ENCODE measurements around the gene MPV17L. TPM values are rescaled to one million over a fixed set of nuclear protein-coding genes. Genes with fewer than 3 reads are reported as not detected.
A peak's percentile ranks its signal among the peaks of the same experiment; 100 is the strongest.
"Not testable (repeated sequence)": the region's sequence is repeated elsewhere in the genome, so short reads cannot be mapped to it uniquely, and the experiment has no call there.

MPV17L gene
- total RNA-seq, 2 donors from 2014 or later: 7.9 to 9.7 TPM

DNA sequence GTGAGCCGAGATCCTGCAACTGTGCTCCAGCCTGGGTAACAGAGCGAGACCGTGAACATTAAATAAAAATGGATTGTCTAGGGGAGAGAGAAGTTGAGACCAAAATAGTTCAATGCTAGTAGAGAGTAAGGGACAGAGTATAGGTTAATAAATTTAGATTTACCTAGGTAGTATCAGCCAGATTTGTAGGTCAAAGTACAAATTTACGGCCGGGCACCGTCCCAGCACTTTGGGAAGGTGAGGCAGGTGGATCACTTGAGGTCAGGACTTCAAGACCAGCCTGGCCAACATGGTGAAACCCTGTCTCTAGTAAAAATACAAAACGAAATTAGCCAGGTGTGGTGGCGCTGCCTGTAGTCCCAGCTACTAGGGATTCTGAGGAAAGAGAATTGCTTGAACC lies 26.7 kb downstream of the MPV17L start:
- no peaks in the 10 kb centered on the region for H3K9me3 ChIP-seq
- TF ChIP-seq, protein P1, sequence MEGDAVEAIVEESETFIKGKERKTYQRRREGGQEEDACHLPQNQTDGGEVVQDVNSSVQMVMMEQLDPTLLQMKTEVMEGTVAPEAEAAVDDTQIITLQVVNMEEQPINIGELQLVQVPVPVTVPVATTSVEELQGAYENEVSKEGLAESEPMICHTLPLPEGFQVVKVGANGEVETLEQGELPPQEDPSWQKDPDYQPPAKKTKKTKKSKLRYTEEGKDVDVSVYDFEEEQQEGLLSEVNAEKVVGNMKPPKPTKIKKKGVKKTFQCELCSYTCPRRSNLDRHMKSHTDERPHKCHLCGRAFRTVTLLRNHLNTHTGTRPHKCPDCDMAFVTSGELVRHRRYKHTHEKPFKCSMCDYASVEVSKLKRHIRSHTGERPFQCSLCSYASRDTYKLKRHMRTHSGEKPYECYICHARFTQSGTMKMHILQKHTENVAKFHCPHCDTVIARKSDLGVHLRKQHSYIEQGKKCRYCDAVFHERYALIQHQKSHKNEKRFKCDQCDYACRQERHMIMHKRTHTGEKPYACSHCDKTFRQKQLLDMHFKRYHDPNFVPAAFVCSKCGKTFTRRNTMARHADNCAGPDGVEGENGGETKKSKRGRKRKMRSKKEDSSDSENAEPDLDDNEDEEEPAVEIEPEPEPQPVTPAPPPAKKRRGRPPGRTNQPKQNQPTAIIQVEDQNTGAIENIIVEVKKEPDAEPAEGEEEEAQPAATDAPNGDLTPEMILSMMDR (IDR thresholded peaks at IDR 0.05): no peak
- H3K27ac ChIP-seq: no peak overlapping the region
- no peak overlapping the region for H3K4me3 ChIP-seq
- H3K4me1 ChIP-seq: no peaks in the 10 kb centered on the region
- no peaks in the 10 kb centered on the region for H3K27me3 ChIP-seq
- intact Hi-C loops (cut with DNase I): no loop called here
- DNase-seq: no peak
- H3K9ac ChIP-seq (ENCODE audit: low read depth in 2 of 2, low read length in 2 of 2): no peak overlapping the region
- H3K36me3 ChIP-seq: no peaks in the 10 kb centered on the region

DNA sequence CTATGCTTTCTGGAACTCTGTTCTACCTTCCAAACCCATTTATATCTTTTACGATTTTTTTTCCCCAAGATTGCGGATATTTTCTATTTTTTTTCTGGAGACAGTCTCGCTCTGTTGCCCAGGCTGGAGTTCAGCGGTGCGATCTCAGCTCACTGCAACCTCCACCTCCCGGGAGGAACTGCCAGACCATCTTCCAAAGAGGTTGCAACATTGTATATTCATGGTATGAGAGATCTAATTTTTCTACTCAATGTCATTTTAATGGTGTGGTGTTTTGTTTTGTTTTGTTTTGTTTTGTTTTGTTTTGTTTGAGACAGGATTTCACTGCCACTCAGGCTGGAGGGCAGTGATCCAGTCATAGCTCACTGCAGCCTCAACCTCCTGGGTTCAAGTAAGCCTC lies 30.3 kb downstream of the MPV17L start:
- no peak overlapping the region for H3K27ac ChIP-seq
- intact Hi-C loops (cut with DNase I): no loop called here
- no peak overlapping the region for H3K4me3 ChIP-seq
- no peaks in the 10 kb centered on the region for H3K4me1 ChIP-seq
- H3K27me3 ChIP-seq: no peaks in the 10 kb centered on the region
- no peak for DNase-seq
- no peak overlapping the region for H3K9ac ChIP-seq (ENCODE audit: low read depth in 2 of 2, low read length in 2 of 2)
- TF ChIP-seq, protein P1 (IDR thresholded peaks at IDR 0.05): no peak
- H3K9me3 ChIP-seq: no peaks in the 10 kb centered on the region
- H3K36me3 ChIP-seq: no peaks in the 10 kb centered on the region

DNA sequence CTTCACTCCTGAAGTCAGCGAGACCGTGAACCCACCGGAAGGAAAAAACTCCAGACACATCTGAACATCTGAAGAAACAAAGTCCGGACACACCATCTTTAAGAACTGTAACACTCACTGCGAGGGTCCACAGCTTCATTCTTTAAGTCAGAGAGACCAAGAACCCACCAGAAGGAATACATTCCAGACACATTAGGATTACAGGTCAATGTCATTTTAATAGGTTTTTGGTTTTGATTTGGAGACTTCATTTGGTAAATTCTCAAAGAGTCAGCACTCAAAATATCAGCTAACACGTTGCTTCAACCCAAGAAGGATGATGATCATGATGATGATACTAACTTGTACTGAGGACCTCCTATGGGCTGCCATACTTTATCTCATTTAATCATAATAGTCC lies 31.2 kb downstream of the MPV17L start:
- no peak overlapping the region for H3K4me3 ChIP-seq
- H3K27me3 ChIP-seq: no peaks in the 10 kb centered on the region
- no peaks in the 10 kb centered on the region for H3K36me3 ChIP-seq
- no peak overlapping the region for H3K9ac ChIP-seq (ENCODE audit: low read depth in 2 of 2, low read length in 2 of 2)
- H3K9me3 ChIP-seq: no peaks in the 10 kb centered on the region
- TF ChIP-seq, protein P1 (IDR thresholded peaks at IDR 0.05): no peak
- intact Hi-C loops (cut with DNase I): no loop called here
- no peak overlapping the region for H3K27ac ChIP-seq
- no peaks in the 10 kb centered on the region for H3K4me1 ChIP-seq
- no peak for DNase-seq

DNA sequence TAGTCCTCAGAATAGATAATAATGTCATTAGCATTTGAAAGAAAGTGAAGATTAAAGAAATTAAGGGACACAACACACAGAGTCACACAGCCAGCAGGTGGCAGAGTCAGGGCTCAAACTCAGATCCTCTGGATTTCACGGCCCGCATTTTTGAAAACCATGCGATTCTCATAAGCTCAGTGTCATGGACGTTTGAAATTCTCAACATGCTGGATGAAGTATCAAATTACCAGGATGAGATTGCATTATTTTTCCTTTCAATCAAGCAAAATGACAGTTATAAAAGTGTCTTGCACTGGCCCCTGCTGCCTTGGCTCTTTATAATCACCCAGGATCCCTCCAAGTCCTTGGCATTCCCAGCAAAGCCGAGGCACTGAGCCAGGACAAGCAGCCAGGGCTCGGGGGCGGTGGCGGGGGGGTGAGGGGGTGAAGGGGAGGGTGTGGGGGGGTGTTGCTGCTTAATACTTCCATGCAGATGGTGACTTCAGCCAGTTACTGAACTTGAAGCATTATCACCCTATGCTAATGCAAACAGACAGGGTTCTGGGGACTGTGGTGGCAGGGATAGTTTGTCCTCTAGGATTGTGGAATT lies 32.2 kb downstream of the MPV17L start:
- Histone ChIP-seq H3K27me3 (no peaks in the 10 kb centered on the region), H3K9ac (ENCODE audit: low read depth in 2 of 2, low read length in 2 of 2) (no peak overlapping the region), H3K4me1 (no peaks in the 10 kb centered on the region), H3K9me3 (no peaks in the 10 kb centered on the region), H3K36me3 (no peaks in the 10 kb centered on the region), H3K27ac (no peak overlapping the region), H3K4me3 (no peak overlapping the region)
- intact Hi-C loops (cut with DNase I): no loop called here
- DNase-seq: peak; percentile 57
- TF ChIP-seq, protein P1 (IDR thresholded peaks at IDR 0.05): peak; percentile 47

DNA sequence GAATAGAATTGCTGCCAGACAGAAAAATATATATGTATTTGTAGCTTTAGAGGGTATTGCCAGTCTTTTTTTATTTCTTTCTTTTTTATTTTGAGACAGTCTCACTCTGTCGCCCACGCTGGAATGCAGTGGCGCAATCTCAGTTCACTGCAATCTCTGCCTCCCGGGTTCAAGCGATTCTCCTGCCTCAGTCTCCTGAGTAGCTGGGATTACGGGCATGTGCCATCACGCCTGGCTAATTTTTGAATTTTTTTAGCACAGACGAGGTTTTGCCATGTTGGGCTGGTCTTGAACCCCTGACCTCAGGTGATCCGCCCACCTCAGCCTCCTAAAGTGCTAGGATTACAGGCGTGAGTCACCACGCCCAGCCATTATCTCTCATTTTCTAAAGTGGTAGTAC lies 35.3 kb downstream of the MPV17L start:
- H3K27ac ChIP-seq; intact Hi-C loops (cut with DNase I); H3K9me3 ChIP-seq; H3K9ac ChIP-seq (ENCODE audit: low read depth in 2 of 2, low read length in 2 of 2); H3K4me1 ChIP-seq; DNase-seq; H3K4me3 ChIP-seq; H3K36me3 ChIP-seq: not testable (repeated sequence)
- H3K27me3 ChIP-seq: peaks cover 17% of the 10 kb centered on the region

DNA sequence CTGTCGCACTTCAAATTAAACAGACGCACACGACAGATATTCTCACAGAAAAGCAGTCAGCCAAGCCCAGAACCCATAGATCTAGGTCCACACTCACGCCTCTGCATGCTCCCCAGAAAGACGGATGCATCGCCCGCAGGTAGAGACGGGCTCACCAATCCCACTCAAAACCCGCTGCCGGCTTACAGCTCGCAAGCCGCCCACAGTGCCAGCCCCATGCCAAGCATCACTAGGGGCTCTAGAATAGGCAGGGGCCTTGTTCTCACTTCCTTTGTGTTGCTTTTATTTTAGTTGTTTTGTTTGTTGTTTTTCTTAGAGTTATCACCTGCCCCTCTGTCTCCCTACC lies 38.5 kb downstream of the MPV17L start:
- H3K27ac ChIP-seq: no peak overlapping the region
- peak overlapping the region; percentile 41 for H3K4me3 ChIP-seq
- intact Hi-C loops (cut with DNase I): no loop called here
- TF ChIP-seq, protein P1 (IDR thresholded peaks at IDR 0.05): no peak
- H3K4me1 ChIP-seq: no peaks in the 10 kb centered on the region
- peaks cover 17% of the 10 kb centered on the region for H3K27me3 ChIP-seq
- H3K9me3 ChIP-seq: no peaks in the 10 kb centered on the region
- DNase-seq: no peak
- H3K36me3 ChIP-seq: no peaks in the 10 kb centered on the region
- no peak overlapping the region for H3K9ac ChIP-seq (ENCODE audit: low read depth in 2 of 2, low read length in 2 of 2)
